ENCODE measurements around the gene TYW1.
"Not testable (repeated sequence)": the region's sequence is repeated elsewhere in the genome, so short reads cannot be mapped to it uniquely, and the experiment has no call there.

TYW1 gene

DNA sequence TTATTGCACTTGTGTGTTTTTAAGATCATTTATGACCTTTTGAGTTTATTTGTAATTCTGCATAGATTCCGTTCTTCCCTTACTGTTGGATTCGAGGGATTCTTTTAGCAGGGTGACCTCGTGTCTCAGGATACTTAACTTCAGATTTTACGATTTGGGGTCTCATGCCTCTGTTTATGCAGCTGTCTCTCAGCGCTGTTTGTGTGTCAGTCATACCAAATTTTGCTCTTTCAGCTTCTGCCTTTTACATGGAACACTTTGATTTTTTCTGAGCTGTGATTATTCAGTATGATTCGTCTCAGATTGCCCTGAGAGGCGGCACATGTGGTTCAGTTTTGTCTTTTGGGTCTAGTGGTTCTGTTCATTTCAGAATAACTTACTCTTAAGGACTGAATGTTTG, 236.9 kb downstream of the TYW1 start:
- H3K4me3 ChIP-seq (ENCODE audit: low read length); H3K27me3 ChIP-seq (ENCODE audit: insufficient read depth, low read length); H3K9me3 ChIP-seq (ENCODE audit: insufficient read depth, low read depth, low read length); H3K27ac ChIP-seq (ENCODE audit: low read depth, low read length); H3K4me1 ChIP-seq (ENCODE audit: insufficient read depth, low read length); H3K9ac ChIP-seq (ENCODE audit: low read depth, low read length); H3K36me3 ChIP-seq (ENCODE audit: insufficient read depth, low read length): not testable (repeated sequence)
- WGBS, result no CpG with 5 or more reads among the region's 7 CpGs

DNA sequence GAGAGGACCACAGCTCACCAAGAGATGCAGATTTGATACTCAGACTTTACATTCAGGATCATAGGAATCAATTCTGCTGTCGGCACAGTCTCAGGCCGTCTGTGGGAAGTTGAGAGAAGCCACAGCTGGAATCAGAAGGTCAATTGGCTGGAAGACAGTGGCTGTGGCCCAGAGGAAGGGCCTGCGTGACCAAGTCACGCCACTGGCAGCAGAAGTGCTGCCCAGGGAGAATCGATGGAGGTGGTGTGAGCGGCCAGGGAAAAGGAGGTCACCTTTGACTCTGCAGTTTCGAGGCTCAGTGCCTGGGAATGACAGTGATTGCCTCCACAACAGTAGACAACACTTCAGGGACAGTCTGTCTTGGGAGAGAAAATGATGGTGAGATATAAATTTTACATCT, 239.6 kb downstream of the TYW1 start:
- not testable (repeated sequence) for H3K36me3 ChIP-seq (ENCODE audit: insufficient read depth, low read length); H3K27me3 ChIP-seq (ENCODE audit: insufficient read depth, low read length); H3K27ac ChIP-seq (ENCODE audit: low read depth, low read length); H3K9me3 ChIP-seq (ENCODE audit: insufficient read depth, low read depth, low read length); H3K9ac ChIP-seq (ENCODE audit: low read depth, low read length); H3K4me3 ChIP-seq (ENCODE audit: low read length); H3K4me1 ChIP-seq (ENCODE audit: insufficient read depth, low read length)
- WGBS, result 78% methylated on average over 7 of the region's 7 CpGs

DNA sequence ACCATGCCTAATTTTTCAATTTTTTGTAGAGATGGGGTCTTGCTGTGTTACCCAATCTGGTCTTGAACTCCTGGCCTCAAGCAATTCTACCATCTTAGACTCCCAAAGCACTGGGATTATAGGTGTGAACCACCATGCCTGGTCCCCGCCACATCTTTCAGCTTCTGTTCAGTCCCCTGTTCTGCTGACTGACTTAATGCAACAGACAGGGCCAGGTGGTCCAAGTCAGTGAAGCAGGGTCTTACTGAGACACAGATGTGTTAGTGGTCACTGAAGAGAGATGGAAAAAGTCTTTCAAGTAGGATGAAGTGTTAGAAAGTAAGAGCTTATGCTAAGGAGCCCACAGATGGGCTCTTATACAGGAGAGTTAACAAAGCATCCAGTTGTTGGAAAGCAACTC, 246.2 kb downstream of the TYW1 start:
- H3K27ac ChIP-seq (ENCODE audit: low read depth, low read length); H3K36me3 ChIP-seq (ENCODE audit: insufficient read depth, low read length); H3K4me1 ChIP-seq (ENCODE audit: insufficient read depth, low read length); H3K9ac ChIP-seq (ENCODE audit: low read depth, low read length); H3K9me3 ChIP-seq (ENCODE audit: insufficient read depth, low read depth, low read length); H3K27me3 ChIP-seq (ENCODE audit: insufficient read depth, low read length); H3K4me3 ChIP-seq (ENCODE audit: low read length): not testable (repeated sequence)
- WGBS, result 97% methylated on average over 1 of the region's 1 CpG

DNA sequence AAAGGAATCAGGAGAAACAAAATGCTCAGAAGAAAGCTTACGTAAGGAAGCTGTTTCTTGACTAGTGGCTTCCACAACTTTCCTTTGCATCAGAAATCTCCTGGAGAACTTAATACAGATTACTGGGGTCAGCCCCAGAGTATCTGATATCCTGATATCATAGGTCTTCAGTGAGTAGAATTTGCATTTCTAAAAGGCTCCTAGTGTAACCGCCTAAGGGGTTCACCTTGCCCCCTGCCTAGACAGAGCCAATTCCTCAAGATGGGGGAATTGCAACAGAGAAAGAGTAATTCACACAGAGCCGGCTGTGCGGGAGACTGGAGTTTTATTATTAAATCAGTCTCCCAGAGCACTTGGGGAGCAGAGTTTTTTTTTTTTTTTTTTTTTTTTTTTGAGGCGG, 251.7 kb downstream of the TYW1 start:
- H3K4me3 ChIP-seq (ENCODE audit: low read length); H3K27ac ChIP-seq (ENCODE audit: low read depth, low read length); H3K4me1 ChIP-seq (ENCODE audit: insufficient read depth, low read length); H3K27me3 ChIP-seq (ENCODE audit: insufficient read depth, low read length); H3K36me3 ChIP-seq (ENCODE audit: insufficient read depth, low read length); H3K9ac ChIP-seq (ENCODE audit: low read depth, low read length): not testable (repeated sequence)
- peaks cover 14% of the 10 kb centered on the region for H3K9me3 ChIP-seq (ENCODE audit: insufficient read depth, low read depth, low read length)
- WGBS, result 83% methylated on average over 4 of the region's 5 CpGs

DNA sequence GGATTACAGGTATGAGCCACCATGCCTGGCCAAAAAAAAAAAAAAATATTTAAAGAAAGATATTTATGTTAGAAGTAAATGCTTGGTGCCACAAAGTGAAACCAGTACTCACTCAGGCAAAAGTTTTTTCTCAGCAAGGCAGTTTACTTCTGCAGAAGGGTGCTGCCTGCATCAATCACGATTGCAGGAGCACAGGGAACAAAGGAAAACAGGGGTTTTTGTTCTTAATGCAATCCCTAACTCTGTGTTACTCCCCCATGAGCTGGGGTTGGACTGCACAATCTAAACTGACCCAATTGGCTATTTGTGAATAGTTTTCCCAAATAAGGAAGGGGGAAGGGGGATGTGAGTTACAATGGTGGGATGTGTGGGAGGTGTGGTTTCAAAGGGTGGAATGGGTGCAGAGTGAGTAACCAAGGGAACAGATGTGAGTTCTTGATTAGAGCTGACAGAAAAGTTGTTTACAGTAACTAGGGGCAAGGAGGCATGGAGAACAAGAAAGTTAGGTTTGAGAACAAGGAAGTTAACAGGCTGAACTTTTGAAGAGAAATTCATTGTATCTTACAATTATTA, 255.4 kb downstream of the TYW1 start:
- H3K27me3 ChIP-seq (ENCODE audit: insufficient read depth, low read length), result no peaks in the 10 kb centered on the region
- no peaks in the 10 kb centered on the region for H3K4me1 ChIP-seq (ENCODE audit: insufficient read depth, low read length)
- no peak overlapping the region for H3K4me3 ChIP-seq (ENCODE audit: low read length)
- no peak overlapping the region for H3K9ac ChIP-seq (ENCODE audit: low read depth, low read length)
- H3K9me3 ChIP-seq (ENCODE audit: insufficient read depth, low read depth, low read length), result peaks cover 15% of the 10 kb centered on the region
- WGBS, result 100% methylated on average over 1 of the region's 1 CpG
- no peak overlapping the region for H3K27ac ChIP-seq (ENCODE audit: low read depth, low read length)
- H3K36me3 ChIP-seq (ENCODE audit: insufficient read depth, low read length), result no peaks in the 10 kb centered on the region

DNA sequence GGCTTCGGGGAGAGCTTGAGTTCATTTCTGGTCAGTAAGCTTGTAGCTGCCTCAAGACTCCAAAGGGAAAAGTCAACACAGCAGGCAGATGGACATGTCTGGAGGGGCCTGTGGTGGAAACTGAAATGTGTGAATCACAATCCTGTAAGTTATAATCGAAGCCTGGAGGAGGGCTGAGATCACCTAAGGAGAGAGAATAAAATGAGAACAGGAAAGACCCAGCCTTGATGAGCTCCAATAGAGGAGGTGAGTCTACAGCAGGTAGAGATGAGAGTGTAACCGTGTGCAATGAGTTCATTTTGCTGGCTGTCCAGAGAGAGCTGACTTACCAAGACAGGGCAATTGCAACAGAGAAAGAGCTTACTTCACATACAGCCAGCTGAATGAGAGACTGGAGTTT, 258.4 kb downstream of the TYW1 start:
- H3K4me1 ChIP-seq (ENCODE audit: insufficient read depth, low read length); H3K9ac ChIP-seq (ENCODE audit: low read depth, low read length); H3K4me3 ChIP-seq (ENCODE audit: low read length); H3K27me3 ChIP-seq (ENCODE audit: insufficient read depth, low read length); H3K36me3 ChIP-seq (ENCODE audit: insufficient read depth, low read length); H3K27ac ChIP-seq (ENCODE audit: low read depth, low read length): not testable (repeated sequence)
- WGBS, result 90% methylated on average over 2 of the region's 3 CpGs
- H3K9me3 ChIP-seq (ENCODE audit: insufficient read depth, low read depth, low read length), result peaks cover 15% of the 10 kb centered on the region

DNA sequence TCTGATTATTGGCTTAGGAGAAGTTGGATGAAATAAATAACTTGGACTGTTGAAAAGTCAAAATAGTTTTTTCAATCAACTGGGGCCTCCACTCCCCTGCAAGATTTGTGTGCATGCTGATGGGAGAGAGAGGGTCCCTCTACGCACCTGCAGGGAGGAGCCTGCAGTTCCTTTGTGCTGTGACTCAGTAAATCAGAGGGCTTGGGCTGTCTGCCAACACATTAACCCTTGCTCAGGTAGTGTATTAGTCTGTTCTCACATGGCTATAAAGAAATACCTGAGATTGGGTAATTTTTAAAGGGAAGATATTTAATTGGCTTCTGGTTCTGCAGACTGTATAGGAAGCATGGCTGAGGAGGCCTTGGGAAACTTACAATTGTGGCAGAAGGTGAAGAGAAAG, 261.1 kb downstream of the TYW1 start:
- not testable (repeated sequence) for H3K9me3 ChIP-seq (ENCODE audit: insufficient read depth, low read depth, low read length); H3K4me1 ChIP-seq (ENCODE audit: insufficient read depth, low read length)

DNA sequence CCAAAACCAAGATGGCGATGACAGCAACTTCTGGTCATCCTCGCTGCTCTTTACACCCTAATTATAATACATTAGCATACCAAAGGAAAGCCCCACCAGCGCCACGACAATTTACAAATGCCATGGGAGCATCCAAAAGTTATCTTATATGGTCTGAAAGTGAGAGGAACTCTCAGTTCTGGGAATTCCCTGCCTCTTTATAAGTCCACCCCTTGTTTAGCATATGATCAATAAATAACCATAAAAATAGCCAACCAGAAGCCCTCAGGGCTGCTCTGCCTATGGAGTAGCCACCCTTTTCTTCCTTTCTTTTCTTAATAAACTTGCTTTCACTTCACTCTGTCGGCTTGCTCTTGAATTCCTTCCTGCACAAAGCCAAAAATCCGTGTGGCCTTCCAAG, 262.7 kb downstream of the TYW1 start:
- 77% methylated on average over 5 of the region's 6 CpGs for WGBS
- not testable (repeated sequence) for H3K36me3 ChIP-seq (ENCODE audit: insufficient read depth, low read length); H3K27ac ChIP-seq (ENCODE audit: low read depth, low read length); H3K4me3 ChIP-seq (ENCODE audit: low read length); H3K4me1 ChIP-seq (ENCODE audit: insufficient read depth, low read length); H3K9ac ChIP-seq (ENCODE audit: low read depth, low read length); H3K9me3 ChIP-seq (ENCODE audit: insufficient read depth, low read depth, low read length); H3K27me3 ChIP-seq (ENCODE audit: insufficient read depth, low read length)

More for the DNA sequence above, 261.1 kb downstream of the TYW1 start:
- peak overlapping the region; percentile 20; the same call in 1 of the 2 replicates for H3K9ac ChIP-seq (ENCODE audit: low read depth, low read length)
- peak overlapping the region; percentile 35; the same call in 1 of the 2 replicates for H3K27ac ChIP-seq (ENCODE audit: low read depth, low read length)
- H3K4me3 ChIP-seq (ENCODE audit: low read length); H3K36me3 ChIP-seq (ENCODE audit: insufficient read depth, low read length); H3K27me3 ChIP-seq (ENCODE audit: insufficient read depth, low read length): not testable (repeated sequence)
- WGBS, result 75% methylated on average over 1 of the region's 1 CpG

DNA sequence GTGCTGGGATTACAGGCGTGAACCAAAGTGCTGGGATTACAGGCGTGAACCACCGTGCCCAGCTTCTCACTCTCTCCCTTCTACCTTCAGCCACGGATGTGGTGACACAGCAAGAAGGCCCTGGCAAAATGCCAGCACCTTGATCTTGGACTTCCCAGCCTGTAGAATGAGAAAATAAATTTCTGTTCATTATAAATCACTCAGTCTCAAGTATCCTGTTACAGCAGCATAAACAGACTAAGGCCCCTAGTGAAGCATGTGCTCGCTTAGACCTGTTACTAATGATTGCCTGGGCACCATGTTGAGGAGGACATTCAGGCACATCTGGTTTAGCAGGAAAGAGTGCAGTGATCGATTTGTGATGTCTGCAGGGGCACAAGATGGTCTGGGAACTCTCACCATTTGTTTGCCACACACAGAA, 263.5 kb downstream of the TYW1 start:
- H3K4me1 ChIP-seq (ENCODE audit: insufficient read depth, low read length); H3K36me3 ChIP-seq (ENCODE audit: insufficient read depth, low read length); H3K27me3 ChIP-seq (ENCODE audit: insufficient read depth, low read length); H3K27ac ChIP-seq (ENCODE audit: low read depth, low read length); H3K9me3 ChIP-seq (ENCODE audit: insufficient read depth, low read depth, low read length); H3K4me3 ChIP-seq (ENCODE audit: low read length); H3K9ac ChIP-seq (ENCODE audit: low read depth, low read length): not testable (repeated sequence)
- 93% methylated on average over 6 of the region's 6 CpGs for WGBS

DNA sequence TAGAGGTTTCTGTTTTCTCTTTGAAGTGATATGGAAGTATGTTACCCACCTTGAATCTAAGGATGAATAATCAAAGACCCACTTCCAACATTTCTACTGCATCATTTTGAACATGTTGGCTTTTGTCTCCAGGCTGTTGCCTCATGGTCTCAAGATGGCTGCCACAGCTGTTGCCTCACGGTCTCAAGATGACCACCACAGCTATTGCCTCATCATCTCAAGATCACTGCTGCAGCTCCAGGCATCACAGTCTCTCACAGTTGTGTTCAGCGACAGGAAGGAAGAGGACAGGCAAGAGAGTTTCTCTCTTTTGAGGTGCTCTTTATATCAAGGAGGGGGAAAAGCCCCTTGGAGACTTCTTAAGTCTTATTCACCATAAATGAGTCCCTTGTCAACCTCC, 267.4 kb downstream of the TYW1 start:
- H3K27ac ChIP-seq (ENCODE audit: low read depth, low read length); H3K4me1 ChIP-seq (ENCODE audit: insufficient read depth, low read length); H3K4me3 ChIP-seq (ENCODE audit: low read length); H3K27me3 ChIP-seq (ENCODE audit: insufficient read depth, low read length); H3K9me3 ChIP-seq (ENCODE audit: insufficient read depth, low read depth, low read length); H3K9ac ChIP-seq (ENCODE audit: low read depth, low read length); H3K36me3 ChIP-seq (ENCODE audit: insufficient read depth, low read length): not testable (repeated sequence)
- WGBS, result 93% methylated on average over 1 of the region's 2 CpGs

DNA sequence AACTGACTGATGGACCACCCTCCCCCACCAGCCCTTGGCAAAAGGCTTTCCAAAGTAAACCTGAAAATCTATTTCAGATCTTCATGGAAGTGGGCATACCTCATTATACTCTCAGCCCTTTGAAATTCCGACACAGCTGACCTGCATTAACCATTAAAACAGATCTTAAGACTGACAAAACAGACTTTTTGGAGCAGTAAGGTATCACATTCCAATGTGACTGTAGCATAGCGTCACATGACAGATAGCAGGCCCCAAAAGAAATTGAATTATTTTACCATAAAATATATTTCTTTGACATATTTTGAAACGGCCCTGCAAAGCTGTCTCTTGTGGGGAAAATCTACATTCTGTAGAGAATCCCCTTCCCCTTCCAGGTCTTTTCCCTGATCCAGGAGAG, 269.4 kb downstream of the TYW1 start:
- not testable (repeated sequence) for H3K27ac ChIP-seq (ENCODE audit: low read depth, low read length); H3K4me3 ChIP-seq (ENCODE audit: low read length); H3K4me1 ChIP-seq (ENCODE audit: insufficient read depth, low read length); H3K9ac ChIP-seq (ENCODE audit: low read depth, low read length); H3K36me3 ChIP-seq (ENCODE audit: insufficient read depth, low read length); H3K9me3 ChIP-seq (ENCODE audit: insufficient read depth, low read depth, low read length); H3K27me3 ChIP-seq (ENCODE audit: insufficient read depth, low read length)
- WGBS, result 92% methylated on average over 2 of the region's 3 CpGs

DNA sequence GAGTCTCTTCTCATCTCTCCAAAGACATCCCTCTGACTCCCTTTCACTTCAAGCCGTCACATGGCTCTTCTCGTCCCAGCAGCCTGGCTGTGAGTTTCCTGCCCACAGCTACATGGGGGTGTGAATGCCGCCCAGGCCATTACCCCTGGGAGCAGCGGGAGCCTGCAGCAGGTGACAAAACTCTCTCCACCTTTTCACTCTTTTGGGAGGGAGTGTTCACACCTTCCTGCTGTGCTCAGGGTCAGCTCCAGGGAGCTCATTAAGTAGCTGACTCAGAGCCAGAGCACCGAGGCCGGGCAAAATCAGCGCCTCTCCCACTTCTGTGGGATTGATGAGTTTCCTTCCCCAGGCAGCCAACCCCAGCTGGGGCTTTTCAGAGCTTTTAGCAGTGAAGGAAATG, 271.3 kb downstream of the TYW1 start:
- Histone ChIP-seq H3K27me3 (ENCODE audit: insufficient read depth, low read length) (no peaks in the 10 kb centered on the region), H3K4me1 (ENCODE audit: insufficient read depth, low read length) (0 out of 2 replicates have a peak, but pooled peaks cover 3% of the 10 kb centered on the region), H3K4me3 (ENCODE audit: low read length) (no peak overlapping the region), H3K9ac (ENCODE audit: low read depth, low read length) (no peak overlapping the region), H3K36me3 (ENCODE audit: insufficient read depth, low read length) (no peaks in the 10 kb centered on the region), H3K9me3 (ENCODE audit: insufficient read depth, low read depth, low read length) (no peaks in the 10 kb centered on the region), H3K27ac (ENCODE audit: low read depth, low read length) (no peak overlapping the region)
- 34% methylated on average over 7 of the region's 7 CpGs for WGBS
